ENCODE results near the gene MYO5A. TPM values are rescaled to one million over a fixed set of nuclear protein-coding genes. Genes with fewer than 3 reads are reported as not detected.

The MYO5A gene
- total RNA-seq, 1 experiment from 2014 or later: 21.8 TPM

DNA sequence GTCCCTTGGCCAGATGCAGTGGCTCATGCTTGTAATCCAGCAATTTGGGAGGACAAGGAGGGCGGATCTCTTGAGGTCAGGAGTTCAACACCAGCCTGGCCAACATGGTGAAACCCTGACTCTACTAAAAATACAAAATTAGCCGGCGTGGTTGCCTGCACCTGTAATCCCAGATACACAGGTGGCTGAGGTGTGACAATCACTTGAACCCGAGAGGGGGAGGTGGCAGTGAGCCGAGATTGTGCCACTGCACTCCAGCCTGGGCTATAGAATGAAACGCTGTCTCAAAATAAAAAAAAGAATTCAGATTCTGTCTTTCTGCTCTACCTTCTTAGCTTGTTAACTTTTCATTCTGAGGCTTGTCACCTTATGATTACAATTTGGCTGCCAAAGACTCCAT is 22.1 kb downstream of the MYO5A start:
- Histone ChIP-seq H2BK15ac (ENCODE audit: low read depth, low read length) (no peak overlapping the region), H3K79me2 (ENCODE audit: insufficient read depth, low read length) (no peaks in the 10 kb centered on the region; the same call in 1 of the 2 replicates), H4K8ac (replicated peaks; ENCODE audit: insufficient read length, low read depth, low read length) (no peak overlapping the region), H3K23me2 (ENCODE audit: insufficient read length, low read depth, low read length, poor library complexity, severe bottlenecking) (no peaks in the 10 kb centered on the region), H3K4me2 (ENCODE audit: insufficient read depth, insufficient read length, low read length) (no peak overlapping the region), H4K5ac (ENCODE audit: insufficient read length, low read depth, low read length) (no peak overlapping the region), H3K4ac (ENCODE audit: low read depth, low read length) (no peak overlapping the region), H2BK12ac (ENCODE audit: insufficient read length, low read depth, low read length) (no peak overlapping the region), H4K91ac (ENCODE audit: insufficient read length, low read depth, low read length) (no peak overlapping the region), H3T11ph (ENCODE audit: low read length) (no peak overlapping the region), H3K14ac (ENCODE audit: insufficient read depth, low read length) (no peak overlapping the region), H3K27me3 (ENCODE audit: insufficient read depth, low read length) (no peaks in the 10 kb centered on the region), H2AK5ac (ENCODE audit: insufficient read length, low read length) (no peak overlapping the region), H4K20me1 (ENCODE audit: control insufficient read depth, insufficient read depth, insufficient read length) (no peaks in the 10 kb centered on the region), H2BK120ac (ENCODE audit: low read depth, low read length, poor library complexity, severe bottlenecking) (no peak overlapping the region), H2BK20ac (ENCODE audit: low read depth, low read length, poor library complexity, severe bottlenecking) (no peak overlapping the region), H3K9ac (ENCODE audit: extremely low read depth, insufficient read length, low read length) (no peak overlapping the region), H2AFZ (ENCODE audit: low read length) (no peak overlapping the region), H3K9me3 (ENCODE audit: control insufficient read depth, low read depth, low read length) (no peaks in the 10 kb centered on the region), H3K79me1 (ENCODE audit: insufficient read depth, low read depth, low read length, poor library complexity, severe bottlenecking) (no peaks in the 10 kb centered on the region), H3K27ac (ENCODE audit: insufficient read length, low read depth, low read length) (no peak overlapping the region), H3K56ac (ENCODE audit: insufficient read length, low read depth, low read length) (no peak overlapping the region), H3K23ac (ENCODE audit: insufficient read length, low read depth, low read length) (no peak overlapping the region), H2BK5ac (ENCODE audit: insufficient read length, low read length) (no peak overlapping the region), H3K18ac (ENCODE audit: insufficient read length, low read depth, low read length) (no peak overlapping the region), H3K4me1 (ENCODE audit: insufficient read depth, low read length) (no peaks in the 10 kb centered on the region)
- Mint-ChIP-seq H3K36me3 (ENCODE audit: insufficient read depth in 1 of 3, low read depth in 3 of 3) (no peaks in the 10 kb centered on the region; a peak in 1 of 7 replicates), H3K9me3 (no peaks in the 10 kb centered on the region), H3K4me3 (no peak overlapping the region), H3K4me1 (peaks cover 3 to 21% of the 10 kb centered on the region in 2 experiments; a peak in 3 of 4 replicates), H3K27ac (no peak overlapping the region), H3K27me3 (ENCODE audit: low read depth) (no peaks in the 10 kb centered on the region)
- no peak for DNase-seq
- TF ChIP-seq, protein P1, sequence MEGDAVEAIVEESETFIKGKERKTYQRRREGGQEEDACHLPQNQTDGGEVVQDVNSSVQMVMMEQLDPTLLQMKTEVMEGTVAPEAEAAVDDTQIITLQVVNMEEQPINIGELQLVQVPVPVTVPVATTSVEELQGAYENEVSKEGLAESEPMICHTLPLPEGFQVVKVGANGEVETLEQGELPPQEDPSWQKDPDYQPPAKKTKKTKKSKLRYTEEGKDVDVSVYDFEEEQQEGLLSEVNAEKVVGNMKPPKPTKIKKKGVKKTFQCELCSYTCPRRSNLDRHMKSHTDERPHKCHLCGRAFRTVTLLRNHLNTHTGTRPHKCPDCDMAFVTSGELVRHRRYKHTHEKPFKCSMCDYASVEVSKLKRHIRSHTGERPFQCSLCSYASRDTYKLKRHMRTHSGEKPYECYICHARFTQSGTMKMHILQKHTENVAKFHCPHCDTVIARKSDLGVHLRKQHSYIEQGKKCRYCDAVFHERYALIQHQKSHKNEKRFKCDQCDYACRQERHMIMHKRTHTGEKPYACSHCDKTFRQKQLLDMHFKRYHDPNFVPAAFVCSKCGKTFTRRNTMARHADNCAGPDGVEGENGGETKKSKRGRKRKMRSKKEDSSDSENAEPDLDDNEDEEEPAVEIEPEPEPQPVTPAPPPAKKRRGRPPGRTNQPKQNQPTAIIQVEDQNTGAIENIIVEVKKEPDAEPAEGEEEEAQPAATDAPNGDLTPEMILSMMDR (conservative IDR thresholded peaks at IDR 0.05): no peak
- no CpG with 5 or more reads among the region's 6 CpGs for WGBS (ENCODE audit: extremely low coverage, insufficient read length, low lambda C conversion rate)
